CD4-positive, alpha-beta T cell treated with Interleukin-6 for 4 hours (primary cell): Measurements from ENCODE around the gene TBCD.

Experiments used
- DNase-seq: peaks from one replicate; pipeline ENCODE4 v3.0.0-alpha.2; 2020; ENCODE audit warnings: mixed read lengths

TBCD gene

GRCh38 chr17:82835766-82836512 lies 84.1 kb downstream of the TBCD start:
- DNase-seq, result no peak

GRCh38 chr17:82836823-82837357 lies 85.0 kb downstream of the TBCD start:
- DNase-seq, result no peak

GRCh38 chr17:82837586-82838320 lies 85.9 kb downstream of the TBCD start:
- no peak for DNase-seq

GRCh38 chr17:82838386-82839063 lies 86.7 kb downstream of the TBCD start:
- DNase-seq, result no peak

GRCh38 chr17:82839617-82840292 lies 87.9 kb downstream of the TBCD start, which contains the start of gene ZNF750:
TSS of gene ZNF750 (minus strand) at chr17:82840022. CDS start at chr17:82832454, 7,568 bp downstream.
- no peak for DNase-seq

GRCh38 chr17:82840431-82840831 lies 88.6 kb downstream of the TBCD start:
- no peak for DNase-seq

GRCh38 chr17:82841921-82842596 lies 90.2 kb downstream of the TBCD start:
- no peak for DNase-seq

GRCh38 chr17:82843904-82844680 lies 92.2 kb downstream of the TBCD start:
- DNase-seq, result no peak

GRCh38 chr17:82844796-82845162 lies 92.9 kb downstream of the TBCD start:
- DNase-seq, result no peak

GRCh38 chr17:82845163-82845807 lies 93.4 kb downstream of the TBCD start:
- no peak for DNase-seq

- DNase-seq, result no peak
Measured at GRCh38 chr17:82846061-82846691, 94.3 kb downstream of the TBCD start.

GRCh38 chr17:82848022-82848592 lies 96.2 kb downstream of the TBCD start:
- peak; percentile 53 for DNase-seq

- no peak for DNase-seq
Measured at GRCh38 chr17:82849076-82849945, 97.4 kb downstream of the TBCD start.

- no peak for DNase-seq
Measured at GRCh38 chr17:82851381-82851780, 99.5 kb downstream of the TBCD start.

GRCh38 chr17:82854226-82854625 lies 102.4 kb downstream of the TBCD start:
- DNase-seq, result no peak

GRCh38 chr17:82856361-82856760 lies 104.5 kb downstream of the TBCD start:
- no peak for DNase-seq

- DNase-seq, result peak; percentile 58
Measured at GRCh38 chr17:82858376-82859126, 106.7 kb downstream of the TBCD start.
